Measurements from ENCODE around the gene NOXO1. TPM values are rescaled to one million over a fixed set of nuclear protein-coding genes. Genes with fewer than 3 reads are reported as not detected.
"Not testable (repeated sequence)": the region's sequence is repeated elsewhere in the genome, so short reads cannot be mapped to it uniquely, and the experiment has no call there.

The NOXO1 gene
- total RNA-seq, 2 donors from 2014 or later = 0.42 TPM; not detected in 1

DNA sequence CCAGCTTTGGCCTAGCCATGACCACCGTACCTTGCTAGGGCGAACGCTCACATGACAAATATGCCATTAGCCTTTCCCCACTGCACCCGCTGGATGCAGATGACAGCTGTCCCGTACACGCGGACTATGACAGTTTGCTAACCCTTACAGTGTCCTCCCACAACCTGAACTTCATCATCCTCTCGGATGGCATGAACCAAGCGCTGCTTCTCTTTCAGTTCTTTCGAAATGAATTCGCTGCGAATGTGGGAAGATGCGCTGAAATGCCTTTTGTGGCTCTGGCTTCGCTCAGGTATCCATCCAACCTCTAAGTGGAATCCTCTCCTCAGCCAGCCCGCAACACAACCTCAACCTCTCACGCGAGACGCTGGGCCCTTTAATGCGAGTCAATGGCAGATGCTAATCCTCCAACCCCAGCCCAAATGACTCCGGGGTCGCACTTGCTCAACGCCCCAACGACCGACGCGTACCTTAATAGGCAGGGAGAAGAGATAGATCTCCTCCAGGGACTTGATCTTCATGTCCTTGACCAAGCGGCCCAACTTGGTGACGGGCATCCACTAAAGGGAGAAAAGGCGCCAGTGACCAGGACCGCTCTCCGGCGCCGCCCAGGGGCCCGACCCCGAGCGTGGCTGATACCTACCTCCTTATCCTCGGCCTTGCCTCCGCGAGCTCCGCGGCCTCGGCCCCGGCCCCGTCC is 17.3 kb downstream of the NOXO1 start:
- H3K36me3 Mint-ChIP-seq (ENCODE audit: low read depth) = peaks cover 33% of the 10 kb centered on the region
- Histone ChIP-seq H3K27ac (ENCODE audit: low read depth, low read length) (peak overlapping the region; percentile 92), H3K9me3 (ENCODE audit: control insufficient read depth, low read length) (no peaks in the 10 kb centered on the region), H3K9ac (ENCODE audit: extremely low read depth, low read length, poor library complexity, severe bottlenecking) (peak overlapping the region; percentile 96), H3K4me1 (ENCODE audit: control insufficient read depth, insufficient read depth, low read length) (peaks cover 2% of the 10 kb centered on the region), H3K36me3 (ENCODE audit: control insufficient read depth, insufficient read depth, low read length) (peaks cover 24% of the 10 kb centered on the region), H3K4me3 (ENCODE audit: low read length) (peak overlapping the region; percentile 93), H3K27me3 (ENCODE audit: control insufficient read depth, insufficient read depth, low read length, poor library complexity, severe bottlenecking) (no peaks in the 10 kb centered on the region)
- H3K27me3 Mint-ChIP-seq (ENCODE audit: insufficient read depth) = peaks cover 3% of the 10 kb centered on the region
- H3K4me3 Mint-ChIP-seq = peak overlapping the region; percentile 93
- peak overlapping the region; percentile 83 for H3K27ac Mint-ChIP-seq
- whole genome bisulfite sequencing, 2 experiments (ENCODE audit: insufficient coverage in 1 of 2, insufficient read length in 1 of 2) = 2 to 4% methylated on average over 14 to 36 of the region's 44 CpGs
- no peak for DNase-seq
- peak; percentile 24 for TF ChIP-seq CTCF (conservative IDR thresholded peaks at IDR 0.05)
- peaks cover 35% of the 10 kb centered on the region for H3K4me1 Mint-ChIP-seq
- no peaks in the 10 kb centered on the region for H3K9me3 Mint-ChIP-seq

DNA sequence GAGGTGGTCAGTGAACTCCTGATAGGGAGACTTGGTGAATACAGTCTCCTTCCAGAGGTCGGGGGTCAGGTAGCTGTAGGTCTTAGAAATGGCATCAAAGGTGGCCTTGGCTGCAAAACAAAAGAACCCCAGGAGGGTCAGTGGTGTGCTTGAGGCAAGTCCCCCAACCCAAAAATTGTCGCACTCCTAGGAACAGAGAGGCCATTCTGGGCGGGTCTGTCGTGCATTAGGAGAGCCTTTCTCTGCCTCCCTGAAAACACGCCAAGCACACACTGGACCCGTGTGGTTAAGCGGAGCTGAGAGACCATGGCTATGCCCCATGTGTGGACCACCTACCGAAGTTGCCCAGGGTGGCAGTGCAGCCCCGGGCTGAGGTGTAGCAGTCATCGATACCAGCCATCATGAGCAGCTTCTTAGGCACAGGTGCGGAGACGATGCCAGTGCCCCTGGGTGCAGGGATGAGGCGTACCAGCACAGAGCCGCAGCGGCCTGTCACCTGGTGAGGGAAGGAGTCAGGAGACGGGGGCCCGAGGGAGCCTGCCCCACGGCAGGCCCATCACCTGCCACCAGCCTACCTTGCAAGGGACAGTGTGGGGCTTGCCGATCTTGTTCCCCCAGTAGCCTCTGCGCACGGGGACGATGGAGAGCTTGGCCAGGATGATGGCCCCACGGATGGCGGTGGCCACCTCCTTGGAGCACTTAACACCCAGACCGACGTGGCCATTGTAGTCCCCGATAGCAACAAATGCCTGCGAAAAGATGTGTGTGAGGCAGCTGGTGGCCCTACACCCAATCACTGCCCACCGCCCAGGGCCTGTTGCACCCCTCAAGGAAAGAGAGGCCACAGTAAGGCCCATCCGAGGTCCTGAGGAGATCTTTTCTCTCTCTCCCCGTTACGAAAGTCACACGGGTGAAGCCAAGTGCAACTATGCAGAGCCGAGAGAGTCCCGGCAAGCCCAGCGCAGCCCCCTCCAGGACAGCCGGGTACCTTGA is 18.8 kb downstream of the NOXO1 start:
- Mint-ChIP-seq H3K4me3 (peak overlapping the region; percentile 93), H3K36me3 (ENCODE audit: low read depth) (peaks cover 33% of the 10 kb centered on the region), H3K27ac (peak overlapping the region; percentile 83), H3K4me1 (peaks cover 35% of the 10 kb centered on the region)
- peaks cover 24% of the 10 kb centered on the region for H3K36me3 ChIP-seq (ENCODE audit: control insufficient read depth, insufficient read depth, low read length)
- peak overlapping the region; percentile 93 for H3K4me3 ChIP-seq (ENCODE audit: low read length)
- DNase-seq; H3K9me3 Mint-ChIP-seq; H3K27ac ChIP-seq (ENCODE audit: low read depth, low read length); H3K4me1 ChIP-seq (ENCODE audit: control insufficient read depth, insufficient read depth, low read length); H3K27me3 ChIP-seq (ENCODE audit: control insufficient read depth, insufficient read depth, low read length, poor library complexity, severe bottlenecking); H3K27me3 Mint-ChIP-seq (ENCODE audit: insufficient read depth); H3K9me3 ChIP-seq (ENCODE audit: control insufficient read depth, low read length): not testable (repeated sequence)
- peak overlapping the region; percentile 96 for H3K9ac ChIP-seq (ENCODE audit: extremely low read depth, low read length, poor library complexity, severe bottlenecking)
- 83 to 89% methylated on average over 4 to 37 of the region's 37 CpGs for WGBS, 2 experiments (ENCODE audit: insufficient coverage in 1 of 2, insufficient read length in 1 of 2)

DNA sequence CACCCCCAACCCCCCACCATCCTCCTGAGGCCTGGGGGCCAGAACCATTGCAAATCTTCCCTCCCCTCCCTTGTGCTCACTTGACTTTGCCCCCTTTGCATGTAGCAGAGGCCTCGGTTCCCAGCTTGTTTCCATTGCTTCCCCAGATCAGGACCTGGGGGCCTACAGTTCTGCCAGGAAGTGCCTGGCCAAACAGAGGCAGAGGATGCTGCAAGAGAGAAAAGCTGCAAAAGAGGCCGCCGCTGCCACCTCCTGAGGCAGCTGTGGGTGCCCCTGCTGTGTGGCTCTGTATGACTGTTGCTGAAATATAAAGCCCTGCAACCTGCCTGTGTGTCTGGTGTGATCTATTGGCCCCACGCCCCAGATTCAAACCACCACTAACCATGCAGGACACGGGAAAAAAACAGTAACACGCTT is 19.6 kb downstream of the NOXO1 start:
- peak; percentile 73 for DNase-seq
- Mint-ChIP-seq H3K27me3 (ENCODE audit: insufficient read depth) (peaks cover 16% of the 10 kb centered on the region), H3K9me3 (peaks cover 5% of the 10 kb centered on the region), H3K27ac (peak overlapping the region; percentile 66), H3K36me3 (ENCODE audit: low read depth) (peaks cover 33% of the 10 kb centered on the region), H3K4me3 (peak overlapping the region; percentile 93), H3K4me1 (peaks cover 35% of the 10 kb centered on the region)
- Histone ChIP-seq H3K9ac (ENCODE audit: extremely low read depth, low read length, poor library complexity, severe bottlenecking) (no peak overlapping the region), H3K27ac (ENCODE audit: low read depth, low read length) (no peak overlapping the region), H3K9me3 (ENCODE audit: control insufficient read depth, low read length) (no peaks in the 10 kb centered on the region), H3K4me1 (ENCODE audit: control insufficient read depth, insufficient read depth, low read length) (peaks cover 2% of the 10 kb centered on the region), H3K4me3 (ENCODE audit: low read length) (no peak overlapping the region), H3K36me3 (ENCODE audit: control insufficient read depth, insufficient read depth, low read length) (peaks cover 24% of the 10 kb centered on the region), H3K27me3 (ENCODE audit: control insufficient read depth, insufficient read depth, low read length, poor library complexity, severe bottlenecking) (no peaks in the 10 kb centered on the region)
- TF ChIP-seq CTCF (conservative IDR thresholded peaks at IDR 0.05) = no peak
- 71 to 78% methylated on average over 1 to 6 of the region's 6 CpGs for WGBS, 2 experiments (ENCODE audit: insufficient coverage in 1 of 2, insufficient read length in 1 of 2)
